ENCODE data around the gene SMARCC1.

Gene SMARCC1

DNA sequence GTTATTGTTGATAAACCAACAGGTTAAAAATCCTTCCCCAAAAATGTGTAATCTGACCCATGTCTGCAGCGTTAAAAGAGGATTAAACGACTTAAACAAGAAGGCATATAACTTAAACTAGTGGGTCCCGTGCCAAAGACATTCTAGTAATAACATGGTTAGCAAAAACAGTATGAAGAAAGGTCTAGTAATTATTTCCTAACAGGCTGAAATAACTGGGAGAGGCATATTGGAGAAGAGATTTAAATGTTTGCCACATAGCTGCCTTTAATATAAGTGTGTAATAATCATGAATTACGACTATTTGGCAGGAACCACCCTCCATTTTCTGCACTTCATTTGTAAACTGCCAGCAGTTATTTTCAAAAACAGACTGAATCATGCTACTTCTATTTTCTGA, 135.3 kb downstream of the SMARCC1 start:
- TF ChIP-seq, protein P1, sequence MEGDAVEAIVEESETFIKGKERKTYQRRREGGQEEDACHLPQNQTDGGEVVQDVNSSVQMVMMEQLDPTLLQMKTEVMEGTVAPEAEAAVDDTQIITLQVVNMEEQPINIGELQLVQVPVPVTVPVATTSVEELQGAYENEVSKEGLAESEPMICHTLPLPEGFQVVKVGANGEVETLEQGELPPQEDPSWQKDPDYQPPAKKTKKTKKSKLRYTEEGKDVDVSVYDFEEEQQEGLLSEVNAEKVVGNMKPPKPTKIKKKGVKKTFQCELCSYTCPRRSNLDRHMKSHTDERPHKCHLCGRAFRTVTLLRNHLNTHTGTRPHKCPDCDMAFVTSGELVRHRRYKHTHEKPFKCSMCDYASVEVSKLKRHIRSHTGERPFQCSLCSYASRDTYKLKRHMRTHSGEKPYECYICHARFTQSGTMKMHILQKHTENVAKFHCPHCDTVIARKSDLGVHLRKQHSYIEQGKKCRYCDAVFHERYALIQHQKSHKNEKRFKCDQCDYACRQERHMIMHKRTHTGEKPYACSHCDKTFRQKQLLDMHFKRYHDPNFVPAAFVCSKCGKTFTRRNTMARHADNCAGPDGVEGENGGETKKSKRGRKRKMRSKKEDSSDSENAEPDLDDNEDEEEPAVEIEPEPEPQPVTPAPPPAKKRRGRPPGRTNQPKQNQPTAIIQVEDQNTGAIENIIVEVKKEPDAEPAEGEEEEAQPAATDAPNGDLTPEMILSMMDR (IDR thresholded peaks at IDR 0.05; ENCODE audit: extremely low read depth, missing control alignments) = no peak
- DNase-seq (ENCODE audit: low spot score) = no peak

DNA sequence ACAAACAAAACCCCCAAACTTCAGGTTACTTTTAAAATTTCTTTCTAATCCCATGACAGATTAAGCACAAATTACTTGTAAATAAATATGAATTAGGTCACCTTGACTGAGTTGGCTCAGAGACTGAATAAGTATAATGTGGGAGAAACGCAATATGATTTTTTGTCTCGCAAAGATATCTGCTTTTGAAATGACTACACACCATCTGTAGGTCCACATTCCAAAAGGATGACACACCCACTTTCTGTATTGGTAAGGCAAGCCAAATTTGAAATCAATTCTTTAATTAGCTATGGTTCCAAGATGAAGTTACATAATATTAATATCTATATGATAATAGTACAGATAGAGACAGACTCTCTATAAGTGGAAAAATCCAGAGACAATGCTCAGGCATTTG, 136.1 kb downstream of the SMARCC1 start:
- no peak for DNase-seq (ENCODE audit: low spot score)

DNA sequence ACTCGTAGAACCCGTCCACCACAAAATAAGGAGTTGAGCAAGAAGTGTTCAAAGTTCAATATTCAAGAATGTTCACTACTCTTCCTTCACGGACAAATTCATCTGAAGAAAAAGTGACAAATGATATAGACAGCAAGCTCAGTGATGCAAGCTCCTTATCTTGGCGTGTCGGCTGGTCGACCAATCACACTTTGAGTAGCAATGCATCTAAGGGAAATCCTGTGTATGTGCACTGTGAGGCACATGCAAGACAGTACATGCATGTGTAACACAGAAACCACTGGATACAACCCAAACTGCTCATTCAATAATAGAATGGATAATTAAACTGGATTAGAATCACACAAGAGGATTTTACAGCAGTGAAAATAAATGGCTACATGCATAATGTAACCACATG, 138.6 kb downstream of the SMARCC1 start:
- no peak for DNase-seq (ENCODE audit: low spot score)
- TF ChIP-seq, protein P1 (IDR thresholded peaks at IDR 0.05; ENCODE audit: extremely low read depth, missing control alignments) = no peak

More for the DNA sequence above, 136.1 kb downstream of the SMARCC1 start:
- TF ChIP-seq, protein P1 (IDR thresholded peaks at IDR 0.05; ENCODE audit: extremely low read depth, missing control alignments) = no peak

DNA sequence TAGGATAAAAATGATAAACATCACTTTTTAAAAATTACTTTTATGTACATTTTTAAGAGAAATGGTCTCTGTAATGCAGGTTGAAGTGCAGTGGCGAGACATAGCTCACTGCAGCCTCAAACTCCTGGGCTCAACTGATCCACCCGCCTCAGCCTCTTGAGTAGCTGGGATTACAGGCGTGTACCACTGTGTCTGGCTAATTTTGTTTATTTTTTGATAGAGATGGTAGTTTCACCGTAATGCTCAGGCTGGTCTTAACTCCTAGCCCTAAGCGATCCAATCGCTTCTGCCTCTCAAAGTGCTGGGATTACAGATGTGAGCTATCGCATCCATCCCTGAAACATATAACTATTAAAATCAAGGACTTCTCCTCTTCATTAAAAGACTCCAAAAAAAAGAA, 140.0 kb downstream of the SMARCC1 start:
- DNase-seq (ENCODE audit: low spot score) = no peak
- TF ChIP-seq, protein P1 (IDR thresholded peaks at IDR 0.05; ENCODE audit: extremely low read depth, missing control alignments) = no peak

DNA sequence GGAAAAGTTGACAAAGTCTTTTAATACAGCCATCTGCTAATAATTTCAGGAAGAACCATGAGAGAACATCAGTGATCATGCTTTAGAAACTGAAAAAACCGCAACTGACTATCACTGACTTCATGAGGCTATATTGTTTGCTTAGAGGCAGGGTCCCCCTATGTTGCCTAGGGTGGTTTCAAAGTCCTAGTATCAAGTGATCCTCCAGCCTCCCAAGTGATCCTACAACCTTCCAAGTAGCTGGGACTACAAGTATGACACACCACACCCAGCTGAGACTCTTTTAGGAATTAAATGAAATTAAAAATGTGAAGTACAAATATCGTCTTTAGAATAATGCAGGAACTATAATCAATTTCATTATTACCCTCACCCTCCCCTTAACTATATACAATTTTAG, 144.8 kb downstream of the SMARCC1 start:
- TF ChIP-seq, protein P1 (IDR thresholded peaks at IDR 0.05; ENCODE audit: extremely low read depth, missing control alignments) = no peak
- no peak for DNase-seq (ENCODE audit: low spot score)

DNA sequence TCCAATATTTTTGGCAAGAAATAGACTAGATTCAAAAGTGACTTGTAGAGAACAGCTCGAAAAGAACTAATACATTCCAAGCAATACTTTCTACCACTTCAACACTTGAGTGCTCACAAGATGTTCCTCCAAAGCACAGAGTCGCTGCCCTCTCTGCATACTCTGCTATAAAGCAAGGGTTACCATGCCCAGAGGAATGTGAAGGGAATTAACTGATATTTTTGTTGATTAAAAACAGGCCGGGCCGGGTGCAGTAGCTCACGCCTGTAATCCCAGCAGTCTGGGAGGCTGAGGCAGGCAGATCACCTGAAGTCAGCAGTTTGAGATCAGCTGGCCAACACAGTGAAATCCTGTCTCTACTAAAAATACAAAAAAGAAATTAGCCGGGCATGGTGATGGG, 145.5 kb downstream of the SMARCC1 start:
- DNase-seq (ENCODE audit: low spot score) = no peak
- TF ChIP-seq, protein P1 (IDR thresholded peaks at IDR 0.05; ENCODE audit: extremely low read depth, missing control alignments) = no peak

DNA sequence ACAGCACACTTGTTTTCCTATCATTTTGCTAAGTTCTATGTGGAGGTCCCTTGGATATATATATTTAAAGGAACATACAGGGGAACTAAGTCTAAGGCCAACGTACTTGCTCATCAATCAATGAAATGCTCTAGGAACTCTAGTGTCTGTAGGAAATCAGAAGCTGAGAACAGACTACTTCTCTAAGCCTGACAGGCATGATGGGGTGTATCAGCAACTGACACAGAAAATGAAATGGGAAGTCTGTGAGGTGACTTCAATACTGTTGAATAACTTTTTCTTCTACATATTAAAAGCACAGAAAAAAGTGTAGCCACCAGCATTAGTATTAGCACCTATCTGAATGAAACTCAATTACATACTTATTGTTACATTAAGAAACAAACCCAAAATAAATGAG, 146.2 kb downstream of the SMARCC1 start:
- no peak for DNase-seq (ENCODE audit: low spot score)
- TF ChIP-seq, protein P1 (IDR thresholded peaks at IDR 0.05; ENCODE audit: extremely low read depth, missing control alignments) = no peak

Data from GM20000 (cell line).